ENCODE data around the gene TAF4.

Gene TAF4

GRCh38 chr20:61979090-61979489 lies 86.6 kb downstream of the TAF4 start:
- TF ChIP-seq CTCF (IDR thresholded peaks at IDR 0.05; ENCODE audit: insufficient read depth, low read depth, low read length, missing control alignments): no peak
- H3K4me3 ChIP-seq (ENCODE audit: low read length): no peak overlapping the region
- DNase-seq (ENCODE audit: low read depth): no peak

GRCh38 chr20:61978491-61978890 lies 87.2 kb downstream of the TAF4 start:
- TF ChIP-seq CTCF (IDR thresholded peaks at IDR 0.05; ENCODE audit: insufficient read depth, low read depth, low read length, missing control alignments): no peak
- DNase-seq (ENCODE audit: low read depth): no peak

GRCh38 chr20:61977419-61977786 lies 88.3 kb downstream of the TAF4 start:
- DNase-seq (ENCODE audit: low read depth): no peak
- TF ChIP-seq CTCF (IDR thresholded peaks at IDR 0.05; ENCODE audit: insufficient read depth, low read depth, low read length, missing control alignments): no peak
- no peak overlapping the region for H3K4me3 ChIP-seq (ENCODE audit: low read length)

More at GRCh38 chr20:61978491-61978890, 87.2 kb downstream of the TAF4 start:
- no peak overlapping the region for H3K4me3 ChIP-seq (ENCODE audit: low read length)

- H3K4me3 ChIP-seq (ENCODE audit: low read length): no peak overlapping the region
- no peak for TF ChIP-seq CTCF (IDR thresholded peaks at IDR 0.05; ENCODE audit: insufficient read depth, low read depth, low read length, missing control alignments)
- no peak for DNase-seq (ENCODE audit: low read depth)
Observed at GRCh38 chr20:61976644-61977418, 88.8 kb downstream of the TAF4 start.

- TF ChIP-seq CTCF (IDR thresholded peaks at IDR 0.05; ENCODE audit: insufficient read depth, low read depth, low read length, missing control alignments): no peak
- DNase-seq (ENCODE audit: low read depth): no peak
- no peak overlapping the region for H3K4me3 ChIP-seq (ENCODE audit: low read length)
Observed at GRCh38 chr20:61976263-61976643, 89.4 kb downstream of the TAF4 start.

GRCh38 chr20:61975407-61976129 lies 90.1 kb downstream of the TAF4 start:
- H3K4me3 ChIP-seq (ENCODE audit: low read length): no peak overlapping the region
- DNase-seq (ENCODE audit: low read depth): no peak
- TF ChIP-seq CTCF (IDR thresholded peaks at IDR 0.05; ENCODE audit: insufficient read depth, low read depth, low read length, missing control alignments): no peak

Data from epithelial cell of esophagus (primary cell).